Measurements from ENCODE around the gene PLCB1. TPM values are rescaled to one million over a fixed set of nuclear protein-coding genes. Genes with fewer than 3 reads are reported as not detected.

PLCB1 gene
- total and polyA plus RNA-seq, 2 donors (not counting 1 experiment from before 2014, with no cell fraction given) = 13.4 to 23.3 TPM

- DNase-seq (ENCODE audit: low read depth in 2 of 2) = peak in 1 of 2 donors; percentile 68
- no peak overlapping the region for H2AFZ ChIP-seq (ENCODE audit: low read length)
- no peaks in the 10 kb centered on the region for H3K9me3 ChIP-seq (ENCODE audit: control insufficient read depth, insufficient read depth, low read depth, low read length)
- H3K27me3 ChIP-seq (ENCODE audit: control insufficient read depth, insufficient read depth, low read length) = no peaks in the 10 kb centered on the region
- no peaks in the 10 kb centered on the region for H4K20me1 ChIP-seq (ENCODE audit: control insufficient read depth, extremely low read depth, insufficient read depth, low read length)
- no peaks in the 10 kb centered on the region for H3K4me1 ChIP-seq (ENCODE audit: control insufficient read depth, extremely low read depth, insufficient read depth, low read length)
- H3K27ac ChIP-seq (ENCODE audit: insufficient read depth, low read length) = no peak overlapping the region
- no peak overlapping the region for H3K9ac ChIP-seq (ENCODE audit: insufficient read depth, low read length)
- no peak overlapping the region for H3K4me2 ChIP-seq (ENCODE audit: extremely low read depth, insufficient read depth, low read length)
- H3K79me2 ChIP-seq (ENCODE audit: control insufficient read depth, insufficient read depth, low read length) = no peaks in the 10 kb centered on the region
- TF ChIP-seq EZH2 (IDR thresholded peaks at IDR 0.05; ENCODE audit: low read length, missing control alignments) (no peak), CTCF (conservative IDR thresholded peaks at IDR 0.05 in 1 of 2, IDR thresholded peaks at IDR 0.05 in 1 of 2; ENCODE audit: low read depth in 1 of 2, low read length in 2 of 2) (no peak)
- no peaks in the 10 kb centered on the region for H3K36me3 ChIP-seq (ENCODE audit: control insufficient read depth, insufficient read depth, low read length)
- no peak overlapping the region for H3K4me3 ChIP-seq (replicated peaks in 1 of 4; ENCODE audit: control extremely low read depth in 1 of 4, insufficient read depth in 1 of 4, low read depth in 3 of 4, low read length in 4 of 4)
Measured at GRCh38 chr20:8449123-8449522, 317.1 kb downstream of the PLCB1 start.

DNA sequence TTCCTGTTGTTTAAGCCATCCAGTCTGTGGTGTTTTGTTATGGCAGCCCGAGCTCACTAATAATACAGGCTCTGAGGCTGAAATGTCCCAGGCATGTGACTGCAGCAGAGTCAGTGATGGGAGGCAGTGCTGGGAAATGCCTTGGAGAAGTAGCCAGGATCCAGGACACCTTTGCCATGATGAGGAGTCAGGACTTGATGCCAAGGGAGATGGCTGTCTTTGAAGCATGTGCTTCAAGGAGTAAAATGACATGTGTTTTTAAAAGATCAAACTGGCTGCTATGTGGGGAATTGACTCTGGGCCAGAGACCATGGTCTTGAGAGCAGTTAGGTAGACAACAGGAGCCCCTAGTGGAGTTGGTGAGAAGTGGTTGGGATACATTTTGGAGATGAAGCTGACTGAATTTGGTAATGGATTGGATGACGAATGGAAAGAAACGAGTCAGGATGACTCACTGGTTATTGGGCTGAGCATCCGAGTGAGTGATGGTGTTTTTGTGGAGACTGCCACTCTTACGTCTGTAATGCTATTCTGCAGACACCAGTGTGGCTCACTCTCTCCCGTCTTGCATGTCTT is 322.2 kb downstream of the PLCB1 start:
- H3K27ac ChIP-seq (ENCODE audit: insufficient read depth, low read length) = no peak overlapping the region
- H3K79me2 ChIP-seq (ENCODE audit: control insufficient read depth, insufficient read depth, low read length) = no peaks in the 10 kb centered on the region
- H3K9ac ChIP-seq (ENCODE audit: insufficient read depth, low read length) = no peak overlapping the region
- DNase-seq (ENCODE audit: low read depth in 2 of 2) = peak; percentile 88 to 93
- H3K9me3 ChIP-seq (ENCODE audit: control insufficient read depth, insufficient read depth, low read depth, low read length) = no peaks in the 10 kb centered on the region
- H3K4me1 ChIP-seq (ENCODE audit: control insufficient read depth, extremely low read depth, insufficient read depth, low read length) = no peaks in the 10 kb centered on the region
- no peak for TF ChIP-seq EZH2 (IDR thresholded peaks at IDR 0.05; ENCODE audit: low read length, missing control alignments)
- TF ChIP-seq CTCF (conservative IDR thresholded peaks at IDR 0.05 in 1 of 2, IDR thresholded peaks at IDR 0.05 in 1 of 2; ENCODE audit: low read depth in 1 of 2, low read length in 2 of 2) = peak; percentile 60 to 71
- no peak overlapping the region for H3K4me2 ChIP-seq (ENCODE audit: extremely low read depth, insufficient read depth, low read length)
- no peak overlapping the region for H2AFZ ChIP-seq (ENCODE audit: low read length)
- H4K20me1 ChIP-seq (ENCODE audit: control insufficient read depth, extremely low read depth, insufficient read depth, low read length) = no peaks in the 10 kb centered on the region
- H3K27me3 ChIP-seq (ENCODE audit: control insufficient read depth, insufficient read depth, low read length) = no peaks in the 10 kb centered on the region
- no peaks in the 10 kb centered on the region for H3K36me3 ChIP-seq (ENCODE audit: control insufficient read depth, insufficient read depth, low read length)
- no peak overlapping the region for H3K4me3 ChIP-seq (replicated peaks in 1 of 4; ENCODE audit: control extremely low read depth in 1 of 4, insufficient read depth in 1 of 4, low read depth in 3 of 4, low read length in 4 of 4)

GRCh38 chr20:8456765-8457164 is 324.7 kb downstream of the PLCB1 start:
- Histone ChIP-seq H2AFZ (ENCODE audit: low read length) (no peak overlapping the region), H3K27me3 (ENCODE audit: control insufficient read depth, insufficient read depth, low read length) (no peaks in the 10 kb centered on the region), H3K4me2 (ENCODE audit: extremely low read depth, insufficient read depth, low read length) (no peak overlapping the region), H3K79me2 (ENCODE audit: control insufficient read depth, insufficient read depth, low read length) (no peaks in the 10 kb centered on the region), H4K20me1 (ENCODE audit: control insufficient read depth, extremely low read depth, insufficient read depth, low read length) (no peaks in the 10 kb centered on the region), H3K4me1 (ENCODE audit: control insufficient read depth, extremely low read depth, insufficient read depth, low read length) (no peaks in the 10 kb centered on the region), H3K9me3 (ENCODE audit: control insufficient read depth, insufficient read depth, low read depth, low read length) (no peaks in the 10 kb centered on the region), H3K27ac (ENCODE audit: insufficient read depth, low read length) (no peak overlapping the region), H3K9ac (ENCODE audit: insufficient read depth, low read length) (no peak overlapping the region), H3K4me3 (replicated peaks in 1 of 4; ENCODE audit: control extremely low read depth in 1 of 4, insufficient read depth in 1 of 4, low read depth in 3 of 4, low read length in 4 of 4) (no peak overlapping the region), H3K36me3 (ENCODE audit: control insufficient read depth, insufficient read depth, low read length) (no peaks in the 10 kb centered on the region)
- TF ChIP-seq EZH2 (IDR thresholded peaks at IDR 0.05; ENCODE audit: low read length, missing control alignments) (no peak), CTCF (conservative IDR thresholded peaks at IDR 0.05 in 1 of 2, IDR thresholded peaks at IDR 0.05 in 1 of 2; ENCODE audit: low read depth in 1 of 2, low read length in 2 of 2) (no peak)
- DNase-seq (ENCODE audit: low read depth in 2 of 2) = no peak
